Esophagus muscularis mucosa (tissue), 4 donors: ENCODE results near the gene IGSF8.

Experiments
- EP300 ChIP-seq: sonication (generic); formaldehyde crosslinking; IDR thresholded peaks from one replicate; pipeline ENCODE4 v1.6.1; 2017; ENCODE audit warnings: antibody characterized with exemption
- POLR2AphosphoS5 ChIP-seq, 2 donors: sonication (generic); formaldehyde crosslinking; IDR thresholded peaks; one replicate each; pipeline ENCODE4 v1.6.1; 2017; ENCODE audit warnings: antibody characterized with exemption in 2 of 2
- TF ChIP-seq, protein P1 (sequence below), 3 experiments: fragments of 200-600 bp in 2 of 3; fragments of 450-650 bp in 1 of 3; sonication (generic) in 2 of 3; IDR thresholded peaks; one replicate each; pipeline ENCODE4 v1.5.1; 2017 to 2019; ENCODE audit warnings: antibody characterized with exemption in 3 of 3, mild to moderate bottlenecking in 2 of 3, moderate library complexity in 1 of 3

DNA sequence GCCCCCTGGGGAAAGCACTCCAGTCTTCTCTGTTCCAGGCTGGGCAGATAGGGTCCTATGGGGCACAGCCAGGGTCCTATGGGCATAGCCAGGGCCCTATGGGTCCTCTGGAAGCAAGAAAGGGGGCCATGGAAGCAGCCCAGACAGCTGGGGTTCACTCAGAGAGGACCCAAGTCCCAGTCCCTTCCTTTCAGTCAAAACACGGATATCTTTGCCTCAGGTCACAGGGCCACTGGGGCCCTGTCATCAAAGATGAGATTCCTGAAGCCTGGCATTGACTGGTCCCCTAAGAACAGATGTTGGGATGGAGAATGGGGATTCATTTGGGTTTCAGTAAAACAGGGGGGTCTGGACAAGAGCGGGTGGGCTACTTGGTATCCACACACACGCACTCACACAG is 8.5 kb downstream of the IGSF8 start:
- TF ChIP-seq, protein P1, sequence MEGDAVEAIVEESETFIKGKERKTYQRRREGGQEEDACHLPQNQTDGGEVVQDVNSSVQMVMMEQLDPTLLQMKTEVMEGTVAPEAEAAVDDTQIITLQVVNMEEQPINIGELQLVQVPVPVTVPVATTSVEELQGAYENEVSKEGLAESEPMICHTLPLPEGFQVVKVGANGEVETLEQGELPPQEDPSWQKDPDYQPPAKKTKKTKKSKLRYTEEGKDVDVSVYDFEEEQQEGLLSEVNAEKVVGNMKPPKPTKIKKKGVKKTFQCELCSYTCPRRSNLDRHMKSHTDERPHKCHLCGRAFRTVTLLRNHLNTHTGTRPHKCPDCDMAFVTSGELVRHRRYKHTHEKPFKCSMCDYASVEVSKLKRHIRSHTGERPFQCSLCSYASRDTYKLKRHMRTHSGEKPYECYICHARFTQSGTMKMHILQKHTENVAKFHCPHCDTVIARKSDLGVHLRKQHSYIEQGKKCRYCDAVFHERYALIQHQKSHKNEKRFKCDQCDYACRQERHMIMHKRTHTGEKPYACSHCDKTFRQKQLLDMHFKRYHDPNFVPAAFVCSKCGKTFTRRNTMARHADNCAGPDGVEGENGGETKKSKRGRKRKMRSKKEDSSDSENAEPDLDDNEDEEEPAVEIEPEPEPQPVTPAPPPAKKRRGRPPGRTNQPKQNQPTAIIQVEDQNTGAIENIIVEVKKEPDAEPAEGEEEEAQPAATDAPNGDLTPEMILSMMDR (IDR thresholded peaks at IDR 0.05) = no peak
- TF ChIP-seq EP300 = no peak
- TF ChIP-seq POLR2AphosphoS5 (IDR thresholded peaks at IDR 0.05) = no peak
